Measurements from ENCODE around the gene NTNG2. TPM values are rescaled to one million over a fixed set of nuclear protein-coding genes. Genes with fewer than 3 reads are reported as not detected.

NTNG2 gene
- total and polyA plus RNA-seq, 2 donors (not counting 1 experiment from before 2014, with no cell fraction given): 5.0 to 6.6 TPM

- Histone ChIP-seq H3K4me3 (ENCODE audit: control extremely low read depth in 1 of 5, extremely low read depth in 1 of 5, insufficient read depth in 1 of 5, low read depth in 2 of 5, low read length in 4 of 5) (no peak overlapping the region), H3K27ac (ENCODE audit: low read length in 2 of 2) (no peak overlapping the region), H3K9me3 (ENCODE audit: control extremely low read depth in 1 of 3, control insufficient read depth in 2 of 3, insufficient read depth in 1 of 3, low read length in 2 of 3) (no peaks in the 10 kb centered on the region), H3K4me2 (replicated peaks; ENCODE audit: low read depth, low read length, poor library complexity, severe bottlenecking) (no peak overlapping the region), H4K20me1 (ENCODE audit: control insufficient read depth, insufficient read depth, low read length, poor library complexity, severe bottlenecking) (no peaks in the 10 kb centered on the region), H2AFZ (ENCODE audit: insufficient read depth, low read depth, low read length, poor library complexity, severe bottlenecking) (no peak overlapping the region), H3K4me1 (ENCODE audit: control insufficient read depth in 2 of 2, insufficient read depth in 2 of 2, low read length in 2 of 2) (no peaks in the 10 kb centered on the region), H3K9ac (ENCODE audit: low read length) (no peak overlapping the region), H3K36me3 (replicated peaks in 1 of 2; ENCODE audit: control extremely low read depth in 1 of 2, control insufficient read depth in 1 of 2, extremely low read depth in 1 of 2, insufficient read depth in 2 of 2, low read length in 1 of 2) (no peaks in the 10 kb centered on the region), H3K79me2 (ENCODE audit: control insufficient read depth, insufficient read depth, low read length) (no peaks in the 10 kb centered on the region), H3K27me3 (replicated peaks in 1 of 4; ENCODE audit: control extremely low read depth in 1 of 4, control insufficient read depth in 3 of 4, insufficient read depth in 4 of 4, low read length in 3 of 4) (peaks cover 0 to 5% (median 0%) of the 10 kb centered on the region in 4 experiments)
- no peak for TF ChIP-seq EZH2 (IDR thresholded peaks at IDR 0.05; ENCODE audit: borderline replicate concordance, insufficient read depth, low read depth, low read length, poor library complexity, severe bottlenecking)
- no peak for TF ChIP-seq CTCF (IDR thresholded peaks at IDR 0.05)
- Mint-ChIP-seq H3K27ac (no peak overlapping the region), H3K4me3 (no peak overlapping the region), H3K9me3 (ENCODE audit: insufficient read depth) (no peaks in the 10 kb centered on the region), H3K4me1 (no peaks in the 10 kb centered on the region), H3K27me3 (peaks cover 15% of the 10 kb centered on the region)
- ATAC-seq (ENCODE audit: low read depth) (no peak), DNase-seq (no peak)
- CTCF ChIA-PET: interaction anchor here (0.5 kb wide), 1 partner anchor 386 kb away, joined by 3 read pairs; no protein-coding TSS in a partner anchor
- 100% methylated on average over 2 of the region's 7 CpGs for WGBS (ENCODE audit: insufficient coverage)
- POLR2A ChIA-PET: interaction anchor here (0.8 kb wide), 1 partner anchor 30 kb away, joined by 4 read pairs; no protein-coding TSS in a partner anchor
- intact Hi-C loops (cut with micrococcal nuclease): no loop called here
Observed at GRCh38 chr9:132211570-132211969, 49.7 kb downstream of the NTNG2 start.

- Mint-ChIP-seq H3K9me3 (ENCODE audit: insufficient read depth) (no peaks in the 10 kb centered on the region), H3K27me3 (peaks cover 17% of the 10 kb centered on the region), H3K4me1 (no peaks in the 10 kb centered on the region), H3K27ac (no peak overlapping the region), H3K4me3 (no peak overlapping the region)
- no peak for ATAC-seq (ENCODE audit: low read depth)
- 59% methylated on average over 15 of the region's 18 CpGs for WGBS (ENCODE audit: insufficient coverage)
- DNase-seq: no peak
- TF ChIP-seq EZH2 (IDR thresholded peaks at IDR 0.05; ENCODE audit: borderline replicate concordance, insufficient read depth, low read depth, low read length, poor library complexity, severe bottlenecking) (no peak), CTCF (IDR thresholded peaks at IDR 0.05) (no peak)
- H3K27me3 ChIP-seq (replicated peaks in 1 of 4; ENCODE audit: control extremely low read depth in 1 of 4, control insufficient read depth in 3 of 4, insufficient read depth in 4 of 4, low read length in 3 of 4): peaks cover 0 to 3% (median 0%) of the 10 kb centered on the region in 4 experiments
- intact Hi-C loops (cut with micrococcal nuclease): no loop called here
- no peak overlapping the region for H3K9ac ChIP-seq (ENCODE audit: low read length)
- POLR2A ChIA-PET: interaction anchor here (0.6 kb wide), 1 partner anchor 441 kb away, joined by 7 read pairs; no protein-coding TSS in a partner anchor
- no peaks in the 10 kb centered on the region for H3K4me1 ChIP-seq (ENCODE audit: control insufficient read depth in 2 of 2, insufficient read depth in 2 of 2, low read length in 2 of 2)
- no peaks in the 10 kb centered on the region for H3K79me2 ChIP-seq (ENCODE audit: control insufficient read depth, insufficient read depth, low read length)
- H3K4me2 ChIP-seq (replicated peaks; ENCODE audit: low read depth, low read length, poor library complexity, severe bottlenecking): no peak overlapping the region
- no peaks in the 10 kb centered on the region for H3K9me3 ChIP-seq (ENCODE audit: control extremely low read depth in 1 of 3, control insufficient read depth in 2 of 3, insufficient read depth in 1 of 3, low read length in 2 of 3)
- H4K20me1 ChIP-seq (ENCODE audit: control insufficient read depth, insufficient read depth, low read length, poor library complexity, severe bottlenecking): no peaks in the 10 kb centered on the region
- CTCF ChIA-PET: no interaction called here
- H3K4me3 ChIP-seq (ENCODE audit: control extremely low read depth in 1 of 5, extremely low read depth in 1 of 5, insufficient read depth in 1 of 5, low read depth in 2 of 5, low read length in 4 of 5): no peak overlapping the region
- H2AFZ ChIP-seq (ENCODE audit: insufficient read depth, low read depth, low read length, poor library complexity, severe bottlenecking): no peak overlapping the region
- no peak overlapping the region for H3K27ac ChIP-seq (ENCODE audit: low read length in 2 of 2)
- H3K36me3 ChIP-seq (replicated peaks in 1 of 2; ENCODE audit: control extremely low read depth in 1 of 2, control insufficient read depth in 1 of 2, extremely low read depth in 1 of 2, insufficient read depth in 2 of 2, low read length in 1 of 2): no peaks in the 10 kb centered on the region
Observed at GRCh38 chr9:132214027-132214622, 52.3 kb downstream of the NTNG2 start.
